NCI-H1694 (cell line): ENCODE measurements around the gene MOAP1.
A peak's percentile ranks its signal among the peaks of the same experiment; 100 is the strongest.
"Not testable (repeated sequence)": the region's sequence is repeated elsewhere in the genome, so short reads cannot be mapped to it uniquely, and the experiment has no call there.

ENCODE experiments used
- DNase-seq: peaks from one replicate; lab custom pipeline; 2025; lab: John Stamatoyannopoulos, UW

Gene MOAP1

DNA sequence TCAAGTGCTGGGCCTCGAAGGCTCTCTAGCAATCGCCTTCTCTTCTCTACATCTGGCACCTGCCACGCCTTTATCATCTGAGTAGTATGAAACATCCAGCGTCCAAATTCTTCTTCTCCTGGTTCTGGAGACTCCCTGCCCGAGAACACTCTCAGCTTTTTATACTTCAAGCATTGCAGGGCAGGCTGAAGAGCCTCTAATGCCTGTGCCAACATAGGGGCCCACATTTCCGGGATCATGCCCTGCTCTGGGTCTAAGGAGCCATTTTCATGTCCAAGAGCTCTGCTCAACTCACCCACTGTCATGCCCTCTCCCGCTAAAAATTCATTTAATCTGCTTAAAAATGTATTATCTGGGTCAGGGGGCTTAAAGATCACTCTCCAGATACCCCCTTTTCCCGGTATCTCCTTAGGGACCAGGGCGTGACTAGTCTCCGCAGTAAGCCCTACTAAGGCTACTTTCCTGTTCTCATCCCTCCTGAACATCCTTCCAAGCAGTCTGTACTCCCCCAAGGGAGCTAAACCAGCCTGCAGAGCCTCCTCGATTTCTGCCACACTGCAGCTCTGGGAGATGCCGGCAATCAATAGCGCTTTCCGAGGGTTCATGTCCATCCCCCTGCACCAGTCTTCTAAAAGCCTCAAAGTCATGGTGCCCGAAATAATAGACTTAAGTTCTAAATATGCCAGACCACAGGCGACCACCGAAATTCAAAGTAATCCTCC, 940 bp downstream of the MOAP1 start:
- DNase-seq, result no peak

DNA sequence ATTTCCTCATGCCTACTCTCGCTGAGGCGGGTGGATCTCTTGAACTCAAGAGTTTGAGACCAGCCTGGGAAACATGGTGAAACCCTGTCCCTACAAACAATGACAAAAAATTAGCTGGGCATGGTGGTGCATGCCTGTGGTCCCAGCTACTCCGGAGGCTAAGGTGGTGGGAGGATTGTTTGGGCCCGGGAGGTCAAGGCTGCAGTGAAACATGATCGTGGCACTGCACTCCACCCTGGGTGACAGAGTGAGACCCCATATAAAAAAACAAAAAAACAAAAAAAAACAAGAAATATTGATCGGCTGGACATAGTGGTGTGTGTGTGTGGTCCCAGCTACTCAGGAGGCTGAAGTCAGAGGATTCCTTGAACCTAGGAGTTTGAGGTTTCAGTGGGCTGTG, 9.2 kb downstream of the MOAP1 start:
- DNase-seq, result no peak

DNA sequence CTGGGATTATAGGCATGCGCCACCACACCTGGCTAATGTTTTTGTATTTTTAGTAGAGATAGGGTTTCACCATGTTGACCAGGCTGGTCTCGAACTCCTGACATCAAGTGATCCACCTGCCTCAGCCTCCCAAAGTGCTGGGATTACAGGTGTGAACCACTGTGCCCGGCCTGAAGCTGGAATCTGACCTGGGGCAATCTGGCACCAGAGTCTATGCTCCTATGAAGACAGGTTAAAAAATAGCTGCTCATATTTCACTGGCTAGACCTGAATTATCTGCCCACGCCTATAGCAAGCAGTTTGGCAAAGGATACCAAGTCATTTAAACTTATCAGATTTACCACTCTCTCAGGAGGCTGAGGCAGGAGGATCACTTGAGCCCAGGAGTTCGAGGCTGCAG, 10.0 kb downstream of the MOAP1 start:
- DNase-seq, result not testable (repeated sequence)

DNA sequence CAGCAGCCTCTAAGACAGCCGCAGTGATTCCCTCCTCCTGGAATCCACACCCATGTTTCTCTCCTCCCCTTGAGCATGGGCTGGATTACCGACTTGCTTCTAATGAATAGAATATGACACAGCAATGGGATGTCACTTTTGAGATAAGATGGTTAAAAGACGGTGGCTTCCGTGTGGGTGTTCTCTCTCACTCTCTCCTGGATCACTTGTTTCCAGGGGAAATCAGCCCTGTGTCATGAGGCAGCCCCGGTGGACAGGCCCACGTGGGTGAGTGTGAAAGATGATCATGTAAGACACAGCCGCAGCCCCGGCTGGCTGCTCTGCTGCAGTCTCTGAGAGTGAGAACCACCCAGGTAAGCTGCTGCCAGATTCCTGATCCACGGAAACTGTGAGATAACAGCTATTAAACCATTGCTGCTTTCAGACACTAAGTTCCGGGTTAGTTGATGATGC, 10.7 kb downstream of the MOAP1 start:
- DNase-seq, result no peak

DNA sequence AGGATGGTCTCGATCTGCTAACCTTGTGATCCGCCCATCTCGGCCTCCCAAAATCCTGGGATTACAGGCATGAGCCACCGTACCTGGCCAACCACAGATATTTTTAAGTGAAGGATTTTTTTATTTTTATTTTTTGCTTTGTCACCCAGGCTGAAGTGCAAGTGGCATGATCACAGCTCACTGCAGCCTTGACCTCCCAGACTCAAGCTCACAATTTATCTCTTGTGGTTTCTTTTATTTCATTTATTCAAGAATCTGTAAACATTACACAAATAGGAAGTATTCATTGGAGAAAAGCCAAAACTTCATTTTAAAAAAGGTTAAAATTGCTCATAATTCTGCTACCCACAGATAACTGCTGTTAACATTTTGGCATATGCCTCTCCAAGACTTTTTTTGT, 13.3 kb downstream of the MOAP1 start:
- no peak for DNase-seq

DNA sequence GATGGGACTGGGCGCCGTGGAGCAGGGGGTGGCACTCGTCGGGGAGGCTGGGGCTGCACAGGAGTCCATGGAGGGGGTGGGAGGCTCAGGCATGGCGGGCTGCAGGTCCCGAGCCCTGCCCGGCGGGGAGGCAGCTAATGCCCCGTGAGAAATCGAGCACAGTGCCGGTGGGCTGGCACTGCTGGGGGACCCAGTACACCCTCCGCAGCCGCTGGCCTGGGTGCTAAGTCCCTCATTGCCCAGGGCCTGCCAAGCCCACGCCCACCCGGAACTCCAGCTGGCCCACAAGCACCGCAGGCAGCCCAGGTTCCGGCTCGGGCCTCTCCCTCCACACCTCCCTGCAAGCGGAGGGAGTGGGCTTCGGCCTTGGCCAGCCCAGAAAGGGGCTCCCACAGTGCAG, 14.6 kb downstream of the MOAP1 start:
- not testable (repeated sequence) for DNase-seq

DNA sequence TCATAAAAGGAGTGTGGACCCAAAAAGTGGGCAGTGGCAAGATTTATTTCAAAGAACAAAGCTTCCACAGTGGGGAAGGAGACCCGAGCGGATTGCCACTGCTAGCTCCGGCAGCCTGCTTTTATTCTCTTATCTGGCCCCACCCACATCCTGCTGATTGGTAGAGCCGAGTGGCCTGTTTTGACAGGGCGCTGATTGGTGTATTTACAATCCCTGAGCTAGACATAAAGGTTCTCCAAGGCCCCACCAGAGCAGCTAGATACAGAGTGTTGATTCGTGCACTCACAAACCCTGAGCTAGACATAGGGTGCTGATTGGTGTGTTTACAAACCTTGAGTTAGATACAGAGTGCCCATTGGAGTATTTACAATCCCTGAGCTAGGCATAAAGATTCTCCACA, 15.1 kb downstream of the MOAP1 start:
- not testable (repeated sequence) for DNase-seq

DNA sequence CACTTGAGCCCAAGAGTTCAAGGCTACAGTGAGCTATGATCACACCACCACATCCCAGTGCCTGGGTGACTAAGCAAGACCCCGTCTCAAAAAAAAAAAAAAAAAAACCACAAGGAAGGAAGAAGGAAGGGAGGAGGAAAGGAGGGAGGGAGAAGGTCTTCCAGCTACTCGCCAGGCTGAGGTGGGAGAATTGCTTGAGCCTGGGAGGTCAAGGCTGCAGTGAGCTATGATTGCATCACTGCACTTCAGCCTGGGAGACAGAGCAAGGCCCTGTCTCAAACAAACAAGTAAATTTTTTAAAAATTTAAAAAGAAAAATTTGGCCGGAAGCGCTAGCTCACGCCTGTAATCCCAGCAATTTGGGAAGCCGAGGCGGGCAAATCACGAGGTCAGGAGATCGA, 16.1 kb downstream of the MOAP1 start:
- DNase-seq, result not testable (repeated sequence)

DNA sequence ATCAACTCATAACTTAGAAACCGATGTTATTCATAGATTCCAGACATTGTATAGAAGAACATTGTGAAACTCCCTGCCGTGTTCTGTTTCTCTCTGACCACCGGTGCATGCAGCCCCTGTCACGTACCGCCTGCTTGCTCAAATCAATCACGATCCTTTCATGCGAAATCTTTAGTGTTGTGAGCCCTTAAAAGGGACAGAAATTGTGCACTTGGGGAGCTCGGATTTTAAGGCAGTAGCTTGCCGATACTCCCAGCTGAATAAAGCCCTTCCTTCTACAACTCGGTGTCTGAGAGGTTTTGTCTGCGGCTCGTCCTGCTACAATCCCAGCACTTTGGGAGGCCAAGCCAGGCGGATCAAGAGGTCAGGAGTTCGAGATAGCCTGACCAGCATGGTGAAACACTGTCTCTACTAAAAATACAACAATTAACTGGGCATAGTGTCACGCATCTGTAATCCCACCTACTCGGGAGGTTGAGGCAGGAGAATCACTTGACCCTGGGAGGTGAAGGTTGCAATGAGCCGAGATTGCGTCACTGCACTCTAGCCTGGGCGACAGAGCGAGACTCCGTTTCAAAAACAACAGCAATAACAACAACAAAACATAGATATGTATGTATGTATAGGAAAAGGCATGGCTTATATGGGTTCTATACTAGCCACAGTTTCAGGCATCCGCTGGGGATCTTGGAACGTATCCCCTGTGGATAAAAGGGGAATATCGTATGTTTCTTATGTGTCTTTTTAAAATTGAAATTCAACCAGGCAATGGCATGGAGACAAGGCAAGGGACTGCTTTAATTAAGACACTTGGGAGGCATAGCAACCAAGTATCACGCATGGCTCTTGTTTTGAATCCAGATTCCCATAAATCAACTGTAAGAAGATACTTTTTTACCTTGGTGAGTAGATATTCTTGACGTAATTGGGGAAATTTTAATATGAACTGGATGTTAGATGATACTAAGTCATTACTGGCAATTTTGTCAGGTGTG, 19.1 kb downstream of the MOAP1 start:
- DNase-seq, result not testable (repeated sequence)

DNA sequence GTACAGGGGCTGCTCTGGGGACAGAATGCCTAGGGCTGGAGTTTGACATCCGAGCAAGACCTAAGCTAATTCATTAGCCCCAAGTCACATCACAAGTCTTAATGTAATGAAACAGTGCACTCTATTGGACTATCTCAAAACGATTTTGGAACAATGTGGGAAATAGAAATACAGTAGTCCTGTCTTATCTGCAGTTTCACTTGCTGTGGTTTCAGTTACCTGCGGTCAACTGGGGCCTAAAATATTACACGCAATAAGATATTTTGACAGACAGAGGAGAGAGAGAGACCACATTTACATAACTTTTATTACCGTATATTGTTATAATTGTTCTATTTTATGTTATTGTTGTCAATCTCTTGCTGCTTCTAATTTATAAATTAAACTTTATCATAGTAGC, 21.1 kb downstream of the MOAP1 start:
- DNase-seq, result no peak

DNA sequence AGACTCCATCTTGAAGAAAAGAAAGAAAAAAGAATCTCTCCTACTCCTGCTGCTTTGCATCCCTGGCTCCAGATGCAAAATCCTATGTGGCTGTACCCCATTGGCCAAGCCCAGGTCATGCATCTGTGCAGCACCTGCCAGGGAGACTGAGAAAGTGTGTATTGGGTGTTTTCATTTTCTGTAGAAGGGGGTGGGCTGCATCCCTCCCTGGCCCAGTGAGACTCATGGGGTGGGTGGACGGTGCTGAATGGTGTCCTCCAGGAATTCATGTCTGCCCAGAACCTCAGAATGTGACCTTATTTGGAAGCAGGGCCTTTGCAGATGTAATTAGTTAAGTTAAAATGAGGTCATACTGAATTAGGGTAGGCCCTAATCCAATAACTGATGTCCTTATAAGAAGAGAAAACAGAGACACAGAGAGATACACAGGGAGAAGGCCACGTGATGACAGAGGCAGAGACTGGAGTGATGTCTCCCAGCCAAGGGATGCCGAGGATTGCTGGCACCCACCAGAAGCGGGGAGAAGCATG, 23.2 kb downstream of the MOAP1 start:
- no peak for DNase-seq

DNA sequence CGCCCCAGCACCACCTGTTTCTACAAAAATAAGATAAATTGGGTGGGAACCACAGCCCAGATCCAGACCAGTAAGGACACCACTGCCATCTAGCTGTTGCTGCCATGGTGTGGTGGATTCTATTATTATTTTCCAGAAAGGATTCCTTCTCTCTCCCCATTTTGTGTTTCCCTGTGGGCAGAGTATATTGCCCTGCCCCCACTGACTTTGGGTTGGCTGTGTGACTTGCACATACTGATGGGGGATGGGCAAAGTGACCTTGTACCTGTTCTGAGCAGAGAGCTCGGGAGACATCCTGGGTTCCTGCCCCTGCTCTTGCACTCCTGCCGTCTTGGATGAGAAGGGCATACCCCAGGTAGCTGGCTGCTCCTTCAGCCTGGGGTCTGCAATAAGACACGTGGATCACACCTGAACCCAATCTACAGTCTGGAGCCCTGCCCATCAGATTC, 24.3 kb downstream of the MOAP1 start:
- peak; percentile 62 for DNase-seq

DNA sequence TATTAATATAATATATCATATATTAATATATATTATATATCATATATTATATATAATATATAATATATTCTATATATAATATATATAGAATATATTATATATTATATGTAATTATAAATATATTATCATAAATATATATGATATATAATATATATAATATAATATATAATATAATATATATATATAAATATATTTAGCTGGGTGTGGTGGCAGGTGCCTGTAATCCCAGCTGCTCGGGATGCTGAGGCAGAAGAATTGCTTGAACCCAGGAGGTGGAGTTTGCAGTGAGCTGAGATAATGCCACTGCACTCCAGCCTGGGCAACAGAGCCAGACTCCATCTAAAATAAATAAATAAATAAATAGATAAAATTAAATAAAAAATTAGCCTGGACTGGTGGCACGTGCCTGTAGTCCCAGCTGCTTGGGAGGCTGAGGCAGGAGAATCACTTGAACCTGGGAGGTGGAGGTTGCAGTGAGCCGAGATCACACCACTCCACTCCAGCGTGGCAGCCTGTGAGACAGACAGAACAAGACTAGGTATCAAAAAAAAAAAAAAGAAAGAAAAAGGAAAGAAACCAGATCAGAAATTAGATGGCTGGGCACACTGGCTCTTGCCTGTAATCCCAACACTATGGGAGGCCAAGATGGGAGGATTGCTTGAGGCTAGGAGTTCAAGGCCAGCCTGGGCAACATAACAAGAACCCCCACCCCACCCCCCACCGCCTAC, 24.9 kb downstream of the MOAP1 start:
- DNase-seq, result not testable (repeated sequence)

DNA sequence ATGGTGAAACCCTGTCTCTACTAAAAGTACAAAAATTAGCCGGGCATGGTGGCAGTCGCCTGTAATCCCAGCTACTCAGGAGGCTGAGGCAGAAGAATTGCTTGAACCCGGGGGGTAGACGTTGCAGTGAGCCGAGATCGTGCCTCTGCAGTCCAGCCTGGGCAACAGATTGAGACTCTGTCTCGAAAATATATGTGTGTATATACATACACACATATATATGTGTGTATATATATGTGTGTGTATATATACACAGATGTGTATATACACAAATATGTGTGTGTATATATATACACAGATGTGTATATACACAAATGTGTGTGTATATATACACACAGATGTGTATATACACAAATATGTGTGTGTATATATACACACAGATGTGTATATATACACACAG, 26.3 kb downstream of the MOAP1 start:
- DNase-seq, result not testable (repeated sequence)

DNA sequence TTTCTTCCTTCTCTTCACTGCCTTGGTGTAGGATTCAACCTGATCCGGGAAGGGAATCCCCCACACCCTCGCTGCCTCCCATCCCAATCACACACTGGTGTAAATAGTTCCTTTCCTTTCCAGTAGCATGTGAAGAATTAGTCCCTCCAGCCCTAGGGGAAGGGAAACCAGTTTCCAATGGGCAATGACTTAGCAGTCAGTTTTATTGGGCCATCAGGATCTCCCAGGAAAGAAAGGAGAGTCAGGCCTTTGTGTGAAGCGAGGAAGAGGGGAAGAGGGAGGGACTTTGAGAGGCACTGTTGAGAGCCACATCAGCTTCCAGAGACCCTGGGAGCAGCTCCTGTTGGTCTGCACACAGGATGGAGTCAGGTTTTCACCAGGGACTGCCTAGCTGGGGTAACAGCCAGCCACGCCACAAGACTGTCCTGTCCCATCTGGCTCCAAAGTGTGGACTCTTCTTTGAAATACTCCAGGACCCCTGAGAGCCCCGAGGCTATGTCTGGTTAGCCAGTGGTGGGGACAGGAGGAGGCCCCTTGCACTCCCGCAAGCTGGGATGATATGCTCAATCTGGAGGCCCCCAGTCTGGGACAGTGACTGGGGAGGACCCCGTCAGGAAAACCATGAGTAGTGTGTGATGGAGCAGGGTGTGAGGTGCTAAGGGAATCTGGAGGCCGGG, 27.9 kb downstream of the MOAP1 start:
- no peak for DNase-seq

DNA sequence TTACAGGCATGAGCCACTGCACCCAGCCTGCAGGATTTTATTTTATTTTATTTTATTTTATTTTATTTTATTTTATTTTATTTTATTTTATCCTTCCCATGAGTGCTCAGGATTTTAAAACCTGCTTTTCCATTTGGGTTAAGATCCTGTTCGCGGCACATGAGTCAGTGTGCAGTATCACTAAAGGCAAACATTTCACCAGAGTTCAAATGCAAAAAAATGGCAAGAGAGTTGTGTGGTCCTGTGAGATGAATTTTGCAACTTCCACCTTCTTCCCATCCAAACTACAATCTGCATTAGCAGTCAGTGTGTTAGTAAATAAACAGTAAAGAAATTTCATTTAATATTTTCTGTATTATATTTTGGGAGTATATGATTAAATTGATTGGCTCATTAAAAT, 29.0 kb downstream of the MOAP1 start:
- DNase-seq, result no peak

DNA sequence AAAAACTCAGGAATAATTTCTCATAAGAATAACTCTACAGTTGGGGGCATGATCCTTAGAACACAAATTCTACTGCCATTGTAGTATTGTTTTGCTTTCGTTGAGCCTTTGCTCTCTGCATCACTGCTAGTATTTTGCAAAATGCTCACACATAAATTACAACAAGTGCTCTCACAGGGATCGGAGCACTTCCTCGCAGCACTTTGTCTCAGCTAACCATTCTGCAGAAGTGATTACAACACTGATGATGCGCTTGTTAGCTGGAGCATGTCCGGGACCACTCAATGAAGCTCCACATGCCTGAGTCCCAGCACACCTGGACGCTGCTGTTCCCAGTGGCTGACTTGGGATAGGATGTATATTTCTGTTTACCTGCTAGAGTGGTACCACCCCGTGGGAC, 31.6 kb downstream of the MOAP1 start:
- DNase-seq, result no peak

DNA sequence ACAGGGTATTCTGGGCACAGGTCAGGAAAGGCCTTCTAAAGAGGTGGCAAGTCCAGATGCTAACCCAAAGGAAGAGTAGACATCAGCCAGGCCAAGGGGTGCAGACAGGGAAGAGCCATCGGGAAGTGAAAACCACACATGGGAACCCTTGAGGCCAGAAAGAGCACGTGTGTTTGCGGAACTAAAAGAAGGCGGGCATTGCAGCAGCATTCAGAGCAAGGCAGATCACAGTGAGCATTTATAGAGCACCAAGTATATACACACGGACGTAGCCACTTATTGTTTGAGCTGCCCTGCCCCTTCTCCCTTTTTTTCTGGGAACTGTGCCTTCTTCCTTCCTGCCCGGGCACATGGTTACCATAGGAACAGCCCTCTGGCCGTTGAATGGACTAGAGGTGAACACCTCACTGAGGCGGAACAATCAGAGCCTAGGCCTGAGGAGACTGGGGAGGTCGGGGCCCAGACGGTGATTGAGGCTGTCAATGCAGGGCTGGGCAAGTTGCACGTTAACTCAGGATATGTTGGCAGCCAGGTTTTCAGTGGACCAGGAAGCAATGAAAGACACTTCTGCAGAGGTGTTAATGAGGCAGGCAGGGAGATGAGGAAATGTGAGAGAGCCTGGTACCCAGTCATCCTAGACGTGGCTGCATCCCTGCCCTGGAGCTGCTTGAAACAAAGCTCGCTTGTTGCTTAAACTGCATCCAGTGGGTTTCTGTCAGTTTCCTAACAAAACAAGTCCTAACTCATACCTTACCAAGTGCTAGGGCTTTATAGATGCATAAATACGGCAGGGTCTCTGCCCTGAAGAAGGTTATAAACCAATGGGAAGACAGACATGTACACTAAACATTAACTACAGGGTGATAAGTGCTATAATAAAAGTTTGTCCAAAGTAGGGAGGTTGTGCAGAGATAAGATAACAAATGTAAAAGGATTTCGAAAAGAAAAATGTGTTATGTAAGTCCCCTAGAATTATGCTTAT, 34.2 kb downstream of the MOAP1 start:
- no peak for DNase-seq

DNA sequence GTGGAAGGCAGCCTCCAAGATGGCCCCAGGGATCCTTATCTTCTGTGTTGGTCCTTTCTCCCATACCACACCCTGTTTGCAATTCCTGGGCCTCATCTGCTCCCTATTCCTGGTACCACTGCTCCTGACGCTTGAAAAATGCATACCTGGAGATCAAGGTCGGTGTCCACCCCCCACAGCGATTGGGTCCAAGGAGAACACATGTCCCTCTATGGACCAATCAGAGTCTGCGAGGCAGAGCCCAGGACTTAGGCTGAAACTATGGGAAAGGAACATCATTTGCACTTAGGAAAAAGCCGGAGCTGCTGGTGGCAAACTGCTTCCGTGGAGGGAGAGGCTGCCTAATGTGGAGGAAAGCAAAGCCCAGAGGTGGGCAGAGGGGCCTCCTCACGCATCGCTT, 35.7 kb downstream of the MOAP1 start:
- DNase-seq, result no peak

DNA sequence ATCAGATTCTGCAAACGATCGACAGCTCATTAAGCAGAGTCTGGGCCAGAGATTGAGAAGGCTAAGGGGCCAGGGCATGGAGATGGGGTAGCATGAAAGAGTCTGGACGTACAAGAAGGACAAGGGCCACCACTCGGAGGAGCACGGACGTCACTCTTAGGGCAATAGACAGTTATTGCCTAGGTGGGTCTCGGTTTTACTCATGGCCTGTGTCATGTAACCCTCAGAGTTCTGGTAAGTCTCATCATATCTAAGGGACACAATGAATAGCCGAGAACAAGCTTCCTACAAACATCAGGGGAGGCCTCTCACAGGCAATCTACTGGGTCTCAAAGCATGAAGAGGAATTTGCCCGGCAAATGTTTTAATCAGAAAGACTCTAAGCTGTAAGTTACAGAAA, 38.6 kb downstream of the MOAP1 start:
- DNase-seq, result no peak
